ENCODE measurements around the gene BAIAP2.

DNA sequence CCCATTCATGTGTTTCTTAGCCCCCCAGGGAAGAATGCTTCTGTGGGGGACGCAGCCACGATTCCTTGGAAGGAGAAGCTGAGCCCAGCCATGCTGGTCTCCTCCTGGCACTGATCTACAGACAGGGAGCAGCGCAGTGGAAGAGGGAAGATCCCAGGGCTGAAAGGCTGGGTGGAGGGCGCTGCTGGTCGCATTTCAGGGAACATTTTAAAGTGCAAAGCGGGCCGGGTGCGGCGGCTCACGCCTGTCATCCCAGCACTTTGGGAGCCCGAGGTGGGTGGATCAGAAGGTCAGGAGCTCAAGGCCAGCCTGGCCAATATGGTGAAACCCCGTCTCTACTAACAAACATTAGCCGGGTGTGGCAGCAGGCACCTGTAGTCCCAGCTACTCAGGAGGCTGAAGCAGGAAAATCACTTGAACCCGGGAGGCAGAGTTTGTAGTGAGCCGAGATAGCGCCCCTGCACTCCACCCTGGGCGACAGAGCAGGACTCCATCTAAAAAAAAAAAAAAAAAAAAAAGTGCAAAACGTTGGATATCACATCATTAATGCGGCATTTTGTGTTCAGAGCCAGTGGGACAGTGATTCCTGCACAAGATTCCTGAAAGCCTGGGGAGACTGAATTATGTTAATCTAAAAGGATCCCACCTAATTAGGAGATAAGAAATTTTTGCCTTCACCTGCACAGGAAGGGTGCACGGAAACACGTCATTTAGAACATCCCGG is 43.9 kb upstream of the BAIAP2 start:
- no peak; the same call in 1 of the 2 replicates for TF ChIP-seq CTCF (conservative IDR thresholded peaks at IDR 0.05; ENCODE audit: low read length)
- TF ChIP-seq EZH2phosphoT487 (IDR thresholded peaks at IDR 0.05; ENCODE audit: borderline replicate concordance), result no peak

Data from Loucy (cell line).